ENCODE measurements around the gene C19orf81.

Gene C19orf81

GRCh38 chr19:50659318-50660087 is 10.3 kb downstream of the C19orf81 start:
- no peak for DNase-seq (ENCODE audit: low read depth)

- DNase-seq (ENCODE audit: low read depth) = no peak
These were observed 10.8 kb downstream of the C19orf81 start for GRCh38 chr19:50660088-50660366.

GRCh38 chr19:50661023-50661422 is 11.8 kb downstream of the C19orf81 start:
- no peak for DNase-seq (ENCODE audit: low read depth)

- no peak for DNase-seq (ENCODE audit: low read depth)
These were observed 12.8 kb downstream of the C19orf81 start for GRCh38 chr19:50661766-50662650.

GRCh38 chr19:50662651-50663481 is 13.6 kb downstream of the C19orf81 start:
- no peak for DNase-seq (ENCODE audit: low read depth)

GRCh38 chr19:50663482-50663790 is 14.2 kb downstream of the C19orf81 start:
- no peak for DNase-seq (ENCODE audit: low read depth)

GRCh38 chr19:50664204-50664603 is 15.0 kb downstream of the C19orf81 start:
- no peak for DNase-seq (ENCODE audit: low read depth)

- DNase-seq (ENCODE audit: low read depth) = no peak
These were observed 17.3 kb downstream of the C19orf81 start for GRCh38 chr19:50666346-50667176.

GRCh38 chr19:50667177-50667758 is 18.0 kb downstream of the C19orf81 start:
- no peak for DNase-seq (ENCODE audit: low read depth)

GRCh38 chr19:50667759-50668231 is 18.6 kb downstream of the C19orf81 start:
- DNase-seq (ENCODE audit: low read depth) = no peak

- DNase-seq (ENCODE audit: low read depth) = no peak
These were observed 19.2 kb downstream of the C19orf81 start for GRCh38 chr19:50668416-50668815.

GRCh38 chr19:50668879-50669278 is 19.6 kb downstream of the C19orf81 start:
- DNase-seq (ENCODE audit: low read depth) = no peak

GRCh38 chr19:50669302-50670101 is 20.3 kb downstream of the C19orf81 start:
- peak; percentile 22 for DNase-seq (ENCODE audit: low read depth)

- no peak for DNase-seq (ENCODE audit: low read depth)
These were observed 20.8 kb downstream of the C19orf81 start for GRCh38 chr19:50670102-50670380.

- no peak for DNase-seq (ENCODE audit: low read depth)
These were observed 23.9 kb downstream of the C19orf81 start for GRCh38 chr19:50673118-50673517.

GRCh38 chr19:50676625-50677197 is 27.5 kb downstream of the C19orf81 start:
- DNase-seq (ENCODE audit: low read depth) = no peak

- DNase-seq (ENCODE audit: low read depth) = no peak
These were observed 28.4 kb downstream of the C19orf81 start for GRCh38 chr19:50677636-50678035.

- no peak for DNase-seq (ENCODE audit: low read depth)
These were observed 29.1 kb downstream of the C19orf81 start for GRCh38 chr19:50678323-50678722.

GRCh38 chr19:50679177-50680125 is 30.2 kb downstream of the C19orf81 start:
- peak; percentile 70 for DNase-seq (ENCODE audit: low read depth)

Measured in activated T-cell treated with anti-CD3 and anti-CD28 coated beads for 24 hours (primary cell).